ENCODE results near the gene FKBP4. TPM values are rescaled to one million over a fixed set of nuclear protein-coding genes. Genes with fewer than 3 reads are reported as not detected.
A peak's percentile ranks its signal among the peaks of the same experiment; 100 is the strongest.

The FKBP4 gene
- total RNA-seq, 4 donors from 2014 or later = 29.1 to 51.0 (median 38.8) TPM

DNA sequence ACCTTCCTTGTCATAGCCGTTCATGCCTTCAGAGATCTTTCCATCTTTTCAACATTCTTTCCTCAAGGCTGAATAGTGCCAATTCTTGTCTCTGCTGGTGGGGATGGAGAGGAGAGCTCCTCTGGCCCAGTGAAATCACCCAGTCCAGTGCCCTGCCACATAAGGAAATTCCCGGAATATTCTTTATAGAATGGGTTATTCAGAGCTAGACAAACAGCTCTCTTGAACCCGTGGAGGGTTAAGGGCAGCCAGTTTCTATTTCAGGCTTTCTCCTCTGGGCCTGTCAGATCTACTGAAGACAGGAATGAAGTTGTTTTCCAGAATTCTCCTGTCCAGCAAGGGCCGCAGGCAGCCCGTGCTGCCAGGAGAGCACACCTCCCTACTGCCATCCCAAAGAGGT, 48.2 kb downstream of the FKBP4 start:
- no peak overlapping the region for H3K4me3 ChIP-seq
- H3K4me1 ChIP-seq = peaks cover 0 to 60% (median 4%) of the 10 kb centered on the region in 4 donors
- WGBS, 2 donors = 37 to 51% methylated on average over 5 of the region's 5 CpGs
- TF ChIP-seq POLR2A (IDR thresholded peaks at IDR 0.05) (no peak), EP300 (IDR thresholded peaks at IDR 0.05) (peak; percentile 45 to 58)
- H3K36me3 ChIP-seq = no peaks in the 10 kb centered on the region
- peak overlapping the region; percentile 53 to 91 (median 76) for H3K27ac ChIP-seq
- no peak for DNase-seq (ENCODE audit: low spot score in 2 of 2)
- no peaks in the 10 kb centered on the region for H3K27me3 ChIP-seq
- H3K9me3 ChIP-seq = no peaks in the 10 kb centered on the region

DNA sequence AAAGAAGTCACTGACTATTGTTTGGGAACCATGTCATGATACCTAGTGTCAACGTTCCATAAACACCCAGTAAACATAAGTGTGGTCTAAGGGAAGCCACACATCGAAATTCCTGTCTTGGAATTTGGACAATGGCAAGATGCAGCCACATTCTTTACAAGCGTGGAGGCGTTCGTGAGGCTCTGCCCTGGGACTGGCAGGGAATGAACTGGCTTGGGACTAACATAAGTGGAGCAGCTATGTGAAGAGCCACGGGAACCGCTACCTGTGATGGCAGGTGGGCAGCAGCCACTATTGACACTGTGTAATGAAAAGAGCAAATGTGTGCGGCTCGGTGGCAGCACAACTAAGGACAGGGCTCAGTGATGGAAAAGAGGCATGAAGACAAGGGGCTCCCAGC, 50.0 kb downstream of the FKBP4 start:
- Histone ChIP-seq H3K4me1 (peaks cover 0 to 60% (median 7%) of the 10 kb centered on the region in 4 donors), H3K4me3 (no peak overlapping the region), H3K27me3 (no peaks in the 10 kb centered on the region), H3K9me3 (no peaks in the 10 kb centered on the region), H3K36me3 (no peaks in the 10 kb centered on the region), H3K27ac (peak overlapping the region; percentile 59 to 91 (median 71))
- no peak for DNase-seq (ENCODE audit: low spot score in 2 of 2)
- no peak for TF ChIP-seq EP300 (IDR thresholded peaks at IDR 0.05)
- TF ChIP-seq, protein P1, sequence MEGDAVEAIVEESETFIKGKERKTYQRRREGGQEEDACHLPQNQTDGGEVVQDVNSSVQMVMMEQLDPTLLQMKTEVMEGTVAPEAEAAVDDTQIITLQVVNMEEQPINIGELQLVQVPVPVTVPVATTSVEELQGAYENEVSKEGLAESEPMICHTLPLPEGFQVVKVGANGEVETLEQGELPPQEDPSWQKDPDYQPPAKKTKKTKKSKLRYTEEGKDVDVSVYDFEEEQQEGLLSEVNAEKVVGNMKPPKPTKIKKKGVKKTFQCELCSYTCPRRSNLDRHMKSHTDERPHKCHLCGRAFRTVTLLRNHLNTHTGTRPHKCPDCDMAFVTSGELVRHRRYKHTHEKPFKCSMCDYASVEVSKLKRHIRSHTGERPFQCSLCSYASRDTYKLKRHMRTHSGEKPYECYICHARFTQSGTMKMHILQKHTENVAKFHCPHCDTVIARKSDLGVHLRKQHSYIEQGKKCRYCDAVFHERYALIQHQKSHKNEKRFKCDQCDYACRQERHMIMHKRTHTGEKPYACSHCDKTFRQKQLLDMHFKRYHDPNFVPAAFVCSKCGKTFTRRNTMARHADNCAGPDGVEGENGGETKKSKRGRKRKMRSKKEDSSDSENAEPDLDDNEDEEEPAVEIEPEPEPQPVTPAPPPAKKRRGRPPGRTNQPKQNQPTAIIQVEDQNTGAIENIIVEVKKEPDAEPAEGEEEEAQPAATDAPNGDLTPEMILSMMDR (IDR thresholded peaks at IDR 0.05) = no peak
- no peak for TF ChIP-seq POLR2A (IDR thresholded peaks at IDR 0.05)
- 51 to 60% methylated on average over 9 of the region's 9 CpGs for WGBS, 2 donors

GRCh38 chr12:2845280-2845679, 50.5 kb downstream of the FKBP4 start:
- Histone ChIP-seq H3K4me1 (peaks cover 0 to 64% (median 7%) of the 10 kb centered on the region in 4 donors), H3K9me3 (no peaks in the 10 kb centered on the region), H3K4me3 (no peak overlapping the region), H3K36me3 (no peaks in the 10 kb centered on the region), H3K27me3 (no peaks in the 10 kb centered on the region), H3K27ac (peak overlapping the region; percentile 59 to 91 (median 71))
- no peak for DNase-seq (ENCODE audit: low spot score in 2 of 2)
- WGBS, 2 donors = 9 to 23% methylated on average over 5 to 6 of the region's 6 CpGs
- TF ChIP-seq EP300 (IDR thresholded peaks at IDR 0.05) = peak in 1 of 2 donors; percentile 60
- TF ChIP-seq POLR2A (IDR thresholded peaks at IDR 0.05) = no peak

DNA sequence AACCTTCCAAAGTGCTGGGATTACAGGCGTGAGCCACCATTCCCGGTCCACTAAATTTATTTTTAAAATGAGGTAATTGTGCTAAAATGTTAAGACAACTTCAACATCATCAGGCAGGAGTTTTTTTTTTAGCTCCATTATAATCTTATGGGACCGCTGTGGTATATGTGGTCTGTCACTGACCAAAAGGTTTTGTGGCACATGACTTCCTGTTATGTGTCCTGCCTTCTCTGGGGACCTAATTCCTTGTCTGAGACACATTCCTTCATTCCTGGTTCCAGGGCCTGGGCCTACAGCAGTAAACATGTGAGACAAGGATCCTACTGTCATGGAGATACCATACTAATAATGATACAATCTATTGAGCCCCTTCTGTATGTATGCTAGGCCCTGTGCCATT, 57.2 kb downstream of the FKBP4 start:
- WGBS, 2 donors = 87 to 91% methylated on average over 3 of the region's 3 CpGs

DNA sequence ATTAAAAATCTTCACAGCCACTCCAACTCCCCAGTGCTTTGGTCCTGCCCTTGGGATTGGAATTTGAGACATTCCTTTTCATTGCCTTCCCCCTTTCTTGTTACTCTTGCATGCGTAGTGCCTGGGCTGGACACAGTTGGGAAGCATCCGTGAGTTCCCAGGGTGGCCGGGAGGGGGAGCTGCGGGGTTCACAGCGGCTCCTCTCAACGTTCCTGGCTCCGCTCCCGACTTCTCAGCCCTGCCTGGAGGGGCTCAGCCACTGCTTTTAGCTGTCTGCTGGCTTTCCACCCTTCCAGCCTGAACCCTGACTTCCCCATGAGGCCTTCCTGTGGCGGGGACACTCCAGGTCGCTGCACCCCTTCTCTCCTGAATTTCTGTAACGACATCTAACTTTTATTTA, 58.9 kb downstream of the FKBP4 start:
- TF ChIP-seq, protein P1 (IDR thresholded peaks at IDR 0.05) = peak; percentile 68 to 85 (median 80)
- no peak for TF ChIP-seq EP300 (IDR thresholded peaks at IDR 0.05)
- peaks cover 0 to 29% (median 3%) of the 10 kb centered on the region in 4 donors for H3K4me1 ChIP-seq
- H3K27me3 ChIP-seq = no peaks in the 10 kb centered on the region
- peaks cover 0 to 5% (median 0%) of the 10 kb centered on the region in 3 donors for H3K36me3 ChIP-seq
- DNase-seq (ENCODE audit: low spot score in 2 of 2) = peak; percentile 69 to 82
- no peak overlapping the region for H3K4me3 ChIP-seq
- H3K27ac ChIP-seq = peak overlapping the region in 1 of 4 donors; percentile 57
- no peaks in the 10 kb centered on the region for H3K9me3 ChIP-seq
- 11 to 16% methylated on average over 11 of the region's 11 CpGs for WGBS, 2 donors

More for the DNA sequence above, 57.2 kb downstream of the FKBP4 start:
- no peak overlapping the region for H3K4me3 ChIP-seq
- TF ChIP-seq EP300 (IDR thresholded peaks at IDR 0.05) (no peak), POLR2A (IDR thresholded peaks at IDR 0.05) (no peak)
- TF ChIP-seq, protein P1 (IDR thresholded peaks at IDR 0.05) = no peak
- H3K4me1 ChIP-seq = peaks cover 0 to 29% (median 3%) of the 10 kb centered on the region in 4 donors
- H3K36me3 ChIP-seq = no peaks in the 10 kb centered on the region
- no peak for DNase-seq (ENCODE audit: low spot score in 2 of 2)
- H3K27ac ChIP-seq = no peak overlapping the region
- no peaks in the 10 kb centered on the region for H3K9me3 ChIP-seq
- H3K27me3 ChIP-seq = no peaks in the 10 kb centered on the region

Other genes starting within 250 kb of the FKBP4 start
- gene ITFG2, start 17.7 kb downstream of the FKBP4 start, total RNA-seq = 10 to 100 TPM; 34.5 to 45.0 (median 36.9) TPM
- 10 to 100 TPM in 3 of 4 donors, 1 to 10 TPM in 1; 6.6 to 33.1 (median 28.8) TPM for gene NRIP2, start 40.1 kb downstream of the FKBP4 start, total RNA-seq
- not detected for gene TEX52, start 62.1 kb downstream of the FKBP4 start, total RNA-seq
- 1 to 10 TPM in 2 of 4 donors, under 1 TPM in 2; 0.21 to 1.2 (median 0.84) TPM for gene FOXM1, start 82.2 kb downstream of the FKBP4 start, total RNA-seq
- gene RHNO1, start 82.3 kb downstream of the FKBP4 start, total RNA-seq = 10 to 100 TPM in 1 of 4 donors, 1 to 10 TPM in 3; 5.4 to 13.8 (median 7.4) TPM
- gene TULP3, start 95.9 kb downstream of the FKBP4 start, total RNA-seq = 10 to 100 TPM; 34.3 to 41.6 (median 37.6) TPM
- 10 to 100 TPM; 17.2 to 34.2 (median 23.5) TPM for gene TEAD4, start 164.4 kb downstream of the FKBP4 start, total RNA-seq